Kidney epithelial cell (primary cell): ENCODE data around the gene PET100. TPM values are rescaled to one million over a fixed set of nuclear protein-coding genes. Genes with fewer than 3 reads are reported as not detected.

Experiments
- DNase-seq: peaks from one replicate; pipeline ENCODE4 v3.0.0-alpha.2; 2010; ENCODE audit warnings: low read depth
- H3K27me3 ChIP-seq: 2 replicates; pipeline ENCODE4 v1.6.0; 2011; ENCODE audit warnings: low read length; ENCODE audit not compliant: control insufficient read depth, insufficient read depth
- H3K36me3 ChIP-seq: 2 replicates; pipeline ENCODE4 v1.5.1; 2011; ENCODE audit warnings: low read length; ENCODE audit not compliant: control insufficient read depth, insufficient read depth
- H3K4me3 ChIP-seq: 2 replicates; pipeline ENCODE4 v1.5.1; 2011; ENCODE audit warnings: low read depth, mild to moderate bottlenecking, control low read depth, low read length
- CTCF ChIP-seq: IDR thresholded peaks from 2 replicates; pipeline ENCODE4 v1.5.1; 2011; ENCODE audit warnings: mild to moderate bottlenecking, moderate library complexity, low read length, control low read depth, inconsistent platforms; ENCODE audit not compliant: insufficient read depth, poor library complexity, severe bottlenecking
- total RNA-seq: library from RNA; depleted of rRNA; stranded (reverse); fragments of >200 nt; gene quantifications from 2 replicates; pipeline ENCODE4 v1.2.3, GENCODE V29; 2015

The PET100 gene
- total RNA-seq, 1 donor from 2014 or later, result 30.2 TPM

GRCh38 chr19:7638802-7639465 is 9.3 kb downstream of the PET100 start:
- TF ChIP-seq CTCF, result no peak

GRCh38 chr19:7639863-7640348 is 10.3 kb downstream of the PET100 start:
- DNase-seq, result no peak
- Histone ChIP-seq H3K36me3 (no peaks in the 10 kb centered on the region), H3K4me3 (no peak overlapping the region), H3K27me3 (peaks cover 3% of the 10 kb centered on the region)
- TF ChIP-seq CTCF, result no peak

More at GRCh38 chr19:7638802-7639465, 9.3 kb downstream of the PET100 start:
- no peaks in the 10 kb centered on the region for H3K36me3 ChIP-seq
- H3K27me3 ChIP-seq, result peaks cover 3% of the 10 kb centered on the region
- DNase-seq, result no peak
- no peak overlapping the region for H3K4me3 ChIP-seq

GRCh38 chr19:7640803-7641202 is 11.2 kb downstream of the PET100 start:
- DNase-seq, result no peak
- no peaks in the 10 kb centered on the region for H3K36me3 ChIP-seq
- no peaks in the 10 kb centered on the region for H3K27me3 ChIP-seq

GRCh38 chr19:7641290-7642276 is 12.0 kb downstream of the PET100 start:
- Histone ChIP-seq H3K27me3 (no peaks in the 10 kb centered on the region), H3K36me3 (no peaks in the 10 kb centered on the region), H3K4me3 (no peak overlapping the region)
- no peak for DNase-seq
- no peak for TF ChIP-seq CTCF

More at GRCh38 chr19:7640803-7641202, 11.2 kb downstream of the PET100 start:
- no peak overlapping the region for H3K4me3 ChIP-seq
- TF ChIP-seq CTCF, result no peak

GRCh38 chr19:7642295-7643030 is 12.9 kb downstream of the PET100 start:
- no peaks in the 10 kb centered on the region for H3K36me3 ChIP-seq
- no peak for DNase-seq
- TF ChIP-seq CTCF, result no peak
- H3K4me3 ChIP-seq, result no peak overlapping the region
- H3K27me3 ChIP-seq, result no peaks in the 10 kb centered on the region
